RWPE1 (cell line): ENCODE results near the gene SAMD8.
"Not testable (repeated sequence)": the region's sequence is repeated elsewhere in the genome, so short reads cannot be mapped to it uniquely, and the experiment has no call there.

Experiments used
- CTCF ChIA-PET: fragments of 350-600 bp; sonication (Branson Sonifier 250); formaldehyde crosslinking; extraction: SDS; loops from one replicate; lab custom pipeline; 2021; lab: Yijun Ruan, JAX
- POLR2A ChIA-PET: fragments of 400-600 bp; formaldehyde crosslinking; extraction: SDS; loops from one replicate; lab custom pipeline; 2020; ENCODE audit warnings: antibody characterized with exemption; ENCODE audit not compliant: low non-redundant PET; lab: Yijun Ruan, JAX
- DNase-seq: peaks from one replicate; pipeline ENCODE4 v3.0.0; 2012; ENCODE audit warnings: low spot score
- H3K27ac ChIP-seq: fragments of 450-650 bp; 2 replicates; pipeline ENCODE4 v1.5.1; 2017
- CTCF ChIP-seq: fragments of 450-650 bp; conservative IDR thresholded peaks from 2 replicates; pipeline ENCODE4 v1.5.1; 2017; ENCODE audit warnings: low read depth, mild to moderate bottlenecking

Gene SAMD8

GRCh38 chr10:75186310-75186709, 74.9 kb downstream of the SAMD8 start:
- no peak overlapping the region for H3K27ac ChIP-seq
- CTCF ChIA-PET, result interaction anchor here (0.6 to 5.0 kb wide), 4 partner anchors 10 to 1902 kb away, joined by 3 to 40 read pairs (median 4); no protein-coding TSS in a partner anchor
- DNase-seq, result no peak
- POLR2A ChIA-PET, result interaction anchor here (0.6 to 0.7 kb wide), 2 partner anchors 44 to 1300 kb away, joined by 4 to 5 read pairs; no protein-coding TSS in a partner anchor
- TF ChIP-seq CTCF, result no peak

- peak; percentile 83 for TF ChIP-seq CTCF
- ChIA-PET POLR2A (interaction anchor here (0.5 to 2.1 kb wide), 4 partner anchors 15 to 1592 kb away, joined by 4 to 16 read pairs (median 8); no protein-coding TSS in a partner anchor), CTCF (interaction anchor here (0.5 to 5.0 kb wide), 18 partner anchors 10 to 156 kb away, joined by 3 to 40 read pairs (median 6); partner anchors contain the start of gene COMTD1)
- peak overlapping the region; percentile 73 for H3K27ac ChIP-seq
- peak; percentile 79 for DNase-seq
Measured at GRCh38 chr10:75187961-75188426, 76.5 kb downstream of the SAMD8 start.

GRCh38 chr10:75188522-75188921, 77.1 kb downstream of the SAMD8 start:
- peak overlapping the region; percentile 73 for H3K27ac ChIP-seq
- POLR2A ChIA-PET, result interaction anchor here (0.8 to 2.1 kb wide), 2 partner anchors 15 to 46 kb away, joined by 6 to 16 read pairs; no protein-coding TSS in a partner anchor
- DNase-seq, result not testable (repeated sequence)
- CTCF ChIA-PET, result interaction anchor here (0.5 to 5.0 kb wide), 16 partner anchors 10 to 156 kb away, joined by 3 to 40 read pairs (median 6); partner anchors contain the start of gene COMTD1

GRCh38 chr10:75189266-75190096, 78.0 kb downstream of the SAMD8 start:
- CTCF ChIA-PET, result interaction anchor here (5.0 kb wide), 1 partner anchor 42 kb away, joined by 40 read pairs; no protein-coding TSS in a partner anchor

GRCh38 chr10:75191821-75192568, 80.5 kb downstream of the SAMD8 start:
- no peak for TF ChIP-seq CTCF
- ChIA-PET POLR2A (interaction anchor here (0.7 kb wide), 1 partner anchor 19 kb away, joined by 5 read pairs; no protein-coding TSS in a partner anchor), CTCF (interaction anchor here (0.7 to 1.0 kb wide), 2 partner anchors 38 to 220 kb away, joined by 3 to 8 read pairs; no protein-coding TSS in a partner anchor)
- peak; percentile 85 for DNase-seq
- peak overlapping the region; percentile 91 for H3K27ac ChIP-seq

More at GRCh38 chr10:75189266-75190096, 78.0 kb downstream of the SAMD8 start:
- no peak for DNase-seq
- POLR2A ChIA-PET, result no interaction called here
- TF ChIP-seq CTCF, result no peak
- peak overlapping the region; percentile 55 for H3K27ac ChIP-seq

- ChIA-PET CTCF (interaction anchor here (0.7 kb wide), 1 partner anchor 872 kb away, joined by 6 read pairs; no protein-coding TSS in a partner anchor), POLR2A (interaction anchor here (0.6 kb wide), 1 partner anchor 199 kb away, joined by 7 read pairs; no protein-coding TSS in a partner anchor)
- DNase-seq, result not testable (repeated sequence)
- peak overlapping the region; percentile 91 for H3K27ac ChIP-seq
Measured at GRCh38 chr10:75194625-75195024, 83.2 kb downstream of the SAMD8 start.
